Keratinocyte (primary cell): ENCODE measurements around the gene DNAJB6. TPM values are rescaled to one million over a fixed set of nuclear protein-coding genes. Genes with fewer than 3 reads are reported as not detected.

Source experiments
- DNase-seq: peaks from one replicate; pipeline ENCODE4 v3.0.0-alpha.2; 2011; ENCODE audit warnings: low read depth, missing footprints, low spot score
- FAIRE-seq: peaks from 2 replicates; lab custom pipeline; 2011; peaks lifted over from hg19 to GRCh38; lab: Jason Lieb, UNC
- H2AFZ ChIP-seq: 2 replicates; pipeline ENCODE4 v1.6.0; 2012; ENCODE audit warnings: low read length, control low read depth, inconsistent platforms; ENCODE audit not compliant: control insufficient read depth
- H3K27ac ChIP-seq: 2 replicates; pipeline ENCODE4 v1.5.1; 2011; ENCODE audit warnings: low read length; ENCODE audit not compliant: control insufficient read depth, insufficient read depth
- H3K27me3 ChIP-seq: 3 replicates; pipeline ENCODE4 v1.6.0; 2011; ENCODE audit warnings: low read length; ENCODE audit not compliant: control insufficient read depth, insufficient read depth; ENCODE audit errors: extremely low read depth
- H3K36me3 ChIP-seq, 2 experiments: 2 replicates in 1 of 2; 3 replicates in 1 of 2; pipeline ENCODE4 v1.5.1; 2011; ENCODE audit warnings: low read length in 2 of 2, mild to moderate bottlenecking in 1 of 2; ENCODE audit not compliant: control insufficient read depth in 2 of 2, insufficient read depth in 2 of 2; ENCODE audit errors: extremely low read depth in 1 of 2
- H3K4me1 ChIP-seq: 3 replicates; pipeline ENCODE4 v1.5.1; 2011; ENCODE audit warnings: low read length; ENCODE audit not compliant: control insufficient read depth, insufficient read depth; ENCODE audit errors: extremely low read depth
- H3K4me2 ChIP-seq: 3 replicates; pipeline ENCODE4 v1.6.0; 2011; ENCODE audit warnings: low read depth, low read length; ENCODE audit not compliant: control insufficient read depth, insufficient read depth; ENCODE audit errors: extremely low read depth
- H3K4me3 ChIP-seq, 3 experiments: fragments of 200-600 bp in 1 of 3; sonication (generic) in 1 of 3; 2 replicates in 2 of 3; 3 replicates in 1 of 3; pipeline ENCODE4 v1.5.1; 2011 to 2016; ENCODE audit warnings: low read length in 3 of 3, mild to moderate bottlenecking in 3 of 3, control low read depth in 2 of 3, inconsistent platforms in 1 of 3, low read depth in 1 of 3, mixed read lengths in 1 of 3, mixed run types in 1 of 3, moderate library complexity in 1 of 3; ENCODE audit not compliant: control insufficient read depth in 2 of 3, insufficient read depth in 2 of 3; ENCODE audit errors: extremely low read depth in 1 of 3
- H3K79me2 ChIP-seq: 2 replicates; pipeline ENCODE4 v1.6.0; 2012; ENCODE audit warnings: low read length; ENCODE audit not compliant: control insufficient read depth, insufficient read depth
- H3K9ac ChIP-seq: 3 replicates; pipeline ENCODE4 v1.6.0; 2011; ENCODE audit warnings: low read length; ENCODE audit not compliant: control insufficient read depth, insufficient read depth; ENCODE audit errors: extremely low read depth
- H3K9me1 ChIP-seq: 3 replicates; pipeline ENCODE4 v1.6.0; 2011; ENCODE audit warnings: low read length; ENCODE audit not compliant: control insufficient read depth, insufficient read depth; ENCODE audit errors: extremely low read depth
- H3K9me3 ChIP-seq: 2 replicates; pipeline ENCODE4 v1.5.1; 2012; ENCODE audit warnings: low read depth, low read length; ENCODE audit not compliant: control insufficient read depth
- H4K20me1 ChIP-seq: 3 replicates; pipeline ENCODE4 v1.6.0; 2011; ENCODE audit warnings: low read length; ENCODE audit not compliant: control insufficient read depth, insufficient read depth; ENCODE audit errors: extremely low read depth
- CTCF ChIP-seq, 3 experiments: IDR thresholded peaks in 1 of 3; conservative IDR thresholded peaks in 1 of 3; optimal IDR thresholded peaks in 1 of 3; 2 replicates in 2 of 3; 3 replicates in 1 of 3; pipeline versions ENCODE3 to v1.5.1; 2011; ENCODE audit warnings: low read length in 3 of 3, mild to moderate bottlenecking in 3 of 3, moderate library complexity in 2 of 3, control low read depth in 1 of 3, inconsistent platforms in 1 of 3; ENCODE audit not compliant: insufficient read depth in 2 of 3; ENCODE audit errors: extremely low read depth in 1 of 3
- EZH2 ChIP-seq: IDR thresholded peaks from one replicate; pipeline ENCODE4 v1.6.1; 2012; ENCODE audit warnings: inconsistent platforms, mild to moderate bottlenecking, low read length, moderate library complexity
- dilution Hi-C: fragments of 300-500 bp; cut with MboI; formaldehyde crosslinking; loops from one replicate; pipeline ENCODE4 v1.7.0; 2020; ENCODE audit warnings: low sequenced_read_pairs; ENCODE audit not compliant: extremely low pct_ligation_motif_present
- polyA plus RNA-seq, 5 experiments: library from polyadenylated mRNA; depleted of rRNA in 3 of 5; stranded (reverse) in 3 of 5; stranded (forward) in 1 of 5; unstranded in 1 of 5; fragments of >200 nt; gene quantifications; 1 replicate in 1 of 5; 2 replicates in 3 of 5; 3 replicates in 1 of 5; pipeline versions ENCODE4 v1.2.1 to v1.2.3, GENCODE V29; 2011 to 2012; ENCODE audit warnings: missing spikeins in 2 of 5, low read depth in 1 of 5, low replicate concordance in 1 of 5

DNAJB6 gene
- polyA plus RNA-seq, 1 donor (not counting 4 experiments of a cell fraction or from before 2014, with no cell fraction given): 152 TPM

GRCh38 chr7:157392256-157393037, 55.6 kb downstream of the DNAJB6 start:
- H3K9me1 ChIP-seq: no peaks in the 10 kb centered on the region
- no peaks in the 10 kb centered on the region for H3K27me3 ChIP-seq
- peaks cover 7% of the 10 kb centered on the region for H4K20me1 ChIP-seq
- no peak overlapping the region for H3K9ac ChIP-seq
- H3K4me1 ChIP-seq: peaks cover 1% of the 10 kb centered on the region
- no peak overlapping the region for H3K27ac ChIP-seq
- no peak overlapping the region for H3K4me2 ChIP-seq
- no peak overlapping the region for H2AFZ ChIP-seq
- dilution Hi-C loops: no loop called here
- peaks cover 82% of the 10 kb centered on the region for H3K79me2 ChIP-seq
- peaks cover 34 to 42% of the 10 kb centered on the region in 2 experiments for H3K36me3 ChIP-seq
- DNase-seq (no peak), FAIRE-seq (no peak)
- TF ChIP-seq EZH2: no peak
- no peak for TF ChIP-seq CTCF (optimal IDR thresholded peaks at IDR 0.05 in 1 of 3, IDR thresholded peaks at IDR 0.05 in 1 of 3, conservative IDR thresholded peaks at IDR 0.05 in 1 of 3; ENCODE audit: extremely low read depth in 1 of 3, insufficient read depth in 2 of 3, low read length in 3 of 3)
- no peaks in the 10 kb centered on the region for H3K9me3 ChIP-seq
- no peak overlapping the region for H3K4me3 ChIP-seq

- H3K4me3 ChIP-seq: no peak overlapping the region
- no peak overlapping the region for H3K9ac ChIP-seq
- H3K4me1 ChIP-seq: no peaks in the 10 kb centered on the region
- dilution Hi-C loops: no loop called here
- peaks cover 34 to 38% of the 10 kb centered on the region in 2 experiments for H3K36me3 ChIP-seq
- H2AFZ ChIP-seq: no peak overlapping the region
- no peaks in the 10 kb centered on the region for H3K9me3 ChIP-seq
- H4K20me1 ChIP-seq: peaks cover 8% of the 10 kb centered on the region
- no peak overlapping the region for H3K4me2 ChIP-seq
- H3K79me2 ChIP-seq: peaks cover 74% of the 10 kb centered on the region
- DNase-seq (no peak), FAIRE-seq (no peak)
- H3K27me3 ChIP-seq: no peaks in the 10 kb centered on the region
- TF ChIP-seq CTCF (optimal IDR thresholded peaks at IDR 0.05 in 1 of 3, IDR thresholded peaks at IDR 0.05 in 1 of 3, conservative IDR thresholded peaks at IDR 0.05 in 1 of 3; ENCODE audit: extremely low read depth in 1 of 3, insufficient read depth in 2 of 3, low read length in 3 of 3): no peak
- no peak for TF ChIP-seq EZH2
- no peaks in the 10 kb centered on the region for H3K9me1 ChIP-seq
- H3K27ac ChIP-seq: no peak overlapping the region
Observed at GRCh38 chr7:157394246-157395191, 57.7 kb downstream of the DNAJB6 start.
